KOPT-K1 (cell line): ENCODE data around the gene SLC19A1.
"Not testable (repeated sequence)": the region's sequence is repeated elsewhere in the genome, so short reads cannot be mapped to it uniquely, and the experiment has no call there.

ENCODE experiments used
- H3K27ac ChIP-seq: fragments of 200-600 bp; sonication (generic); 2 replicates; pipeline ENCODE4 v1.5.1; 2016; ENCODE audit warnings: antibody characterized with exemption, mild to moderate bottlenecking, low read depth, low read length; ENCODE audit not compliant: poor library complexity, severe bottlenecking
- H3K36me3 ChIP-seq: fragments of 200-600 bp; sonication (generic); 2 replicates; pipeline ENCODE4 v1.5.1; 2017; ENCODE audit warnings: antibody characterized with exemption, mild to moderate bottlenecking, low read length, moderate library complexity; ENCODE audit not compliant: insufficient read depth
- H3K9me3 ChIP-seq: fragments of 200-600 bp; sonication (generic); 2 replicates; pipeline ENCODE4 v1.5.1; 2017; ENCODE audit warnings: antibody characterized with exemption, low read length, mild to moderate bottlenecking; ENCODE audit not compliant: insufficient read depth, poor library complexity, severe bottlenecking

The SLC19A1 gene

GRCh38 chr21:45571641-45572040 lies 29.4 kb upstream of the SLC19A1 start:
- Histone ChIP-seq H3K36me3 (no peaks in the 10 kb centered on the region), H3K9me3 (no peaks in the 10 kb centered on the region), H3K27ac (no peak overlapping the region)

- Histone ChIP-seq H3K36me3 (no peaks in the 10 kb centered on the region), H3K9me3 (no peaks in the 10 kb centered on the region), H3K27ac (no peak overlapping the region)
These were observed 28.8 kb upstream of the SLC19A1 start for GRCh38 chr21:45570826-45571601.

- Histone ChIP-seq H3K9me3 (no peaks in the 10 kb centered on the region), H3K36me3 (no peaks in the 10 kb centered on the region), H3K27ac (no peak overlapping the region)
These were observed 27.8 kb upstream of the SLC19A1 start for GRCh38 chr21:45570071-45570470.

- Histone ChIP-seq H3K9me3 (no peaks in the 10 kb centered on the region), H3K27ac (no peak overlapping the region), H3K36me3 (no peaks in the 10 kb centered on the region)
These were observed 26.1 kb upstream of the SLC19A1 start for GRCh38 chr21:45568383-45568782.

- not testable (repeated sequence) for H3K27ac ChIP-seq, H3K9me3 ChIP-seq, H3K36me3 ChIP-seq
These were observed 21.9 kb upstream of the SLC19A1 start for GRCh38 chr21:45564137-45564536.

- Histone ChIP-seq H3K27ac (no peak overlapping the region), H3K9me3 (peaks cover 7% of the 10 kb centered on the region), H3K36me3 (no peaks in the 10 kb centered on the region)
These were observed 20.7 kb upstream of the SLC19A1 start for GRCh38 chr21:45562965-45563364.

- H3K9me3 ChIP-seq, result peaks cover 7% of the 10 kb centered on the region
- no peaks in the 10 kb centered on the region for H3K36me3 ChIP-seq
- H3K27ac ChIP-seq, result no peak overlapping the region
These were observed 20.2 kb upstream of the SLC19A1 start for GRCh38 chr21:45562402-45562801.

GRCh38 chr21:45561241-45561640 lies 19.0 kb upstream of the SLC19A1 start:
- not testable (repeated sequence) for H3K27ac ChIP-seq, H3K9me3 ChIP-seq, H3K36me3 ChIP-seq

- no peak overlapping the region for H3K27ac ChIP-seq
- H3K36me3 ChIP-seq, result no peaks in the 10 kb centered on the region
- peaks cover 7% of the 10 kb centered on the region for H3K9me3 ChIP-seq
These were observed 18.1 kb upstream of the SLC19A1 start for GRCh38 chr21:45560106-45561021.

GRCh38 chr21:45559216-45560105 lies 17.2 kb upstream of the SLC19A1 start:
- peaks cover 7% of the 10 kb centered on the region for H3K9me3 ChIP-seq
- H3K27ac ChIP-seq, result no peak overlapping the region
- no peaks in the 10 kb centered on the region for H3K36me3 ChIP-seq

GRCh38 chr21:45558044-45558721 lies 15.9 kb upstream of the SLC19A1 start:
- H3K9me3 ChIP-seq, result peaks cover 7% of the 10 kb centered on the region
- no peaks in the 10 kb centered on the region for H3K36me3 ChIP-seq
- no peak overlapping the region for H3K27ac ChIP-seq

- Histone ChIP-seq H3K27ac (no peak overlapping the region), H3K9me3 (peaks cover 3% of the 10 kb centered on the region), H3K36me3 (no peaks in the 10 kb centered on the region)
These were observed 15.4 kb upstream of the SLC19A1 start for GRCh38 chr21:45557616-45558043.

GRCh38 chr21:45556645-45557615 lies 14.7 kb upstream of the SLC19A1 start:
- no peaks in the 10 kb centered on the region for H3K36me3 ChIP-seq
- no peak overlapping the region for H3K27ac ChIP-seq
- no peaks in the 10 kb centered on the region for H3K9me3 ChIP-seq
